Neutrophil (primary cell): Measurements from ENCODE around the gene RCE1.

ENCODE experiments used
- H3K27ac ChIP-seq: fragments of 200-600 bp; sonication (generic); 2 replicates; pipeline ENCODE4 v1.5.1; 2016; ENCODE audit warnings: mild to moderate bottlenecking, moderate library complexity
- H3K27me3 ChIP-seq: fragments of 200-600 bp; sonication (generic); 2 replicates; pipeline ENCODE4 v1.6.0; 2016; ENCODE audit warnings: mild to moderate bottlenecking
- H3K36me3 ChIP-seq: fragments of 200-600 bp; sonication (generic); 2 replicates; pipeline ENCODE4 v1.5.1; 2017
- H3K4me1 ChIP-seq, 2 experiments: fragments of 200-600 bp in 1 of 2; sonication (generic) in 1 of 2; 1 replicate in 1 of 2; 2 replicates in 1 of 2; pipeline versions ENCODE4 v1.5.1 to v1.6.1; 2013 to 2016; ENCODE audit warnings: low read depth in 1 of 2, low read length in 1 of 2, mild to moderate bottlenecking in 1 of 2, moderate library complexity in 1 of 2; ENCODE audit not compliant: control insufficient read depth in 1 of 2, insufficient read depth in 1 of 2
- H3K4me3 ChIP-seq, 2 experiments: fragments of 200-600 bp in 1 of 2; sonication (generic) in 1 of 2; 1 replicate in 1 of 2; 2 replicates in 1 of 2; pipeline ENCODE4 v1.5.1; 2013 to 2016; ENCODE audit warnings: low read depth in 1 of 2, low read length in 1 of 2, mild to moderate bottlenecking in 1 of 2, moderate library complexity in 1 of 2
- H3K9me3 ChIP-seq: fragments of 200-600 bp; sonication (generic); 2 replicates; pipeline ENCODE4 v1.5.1; 2016
- TF ChIP-seq, protein P1 (sequence below): fragments of 200-600 bp; sonication (generic); IDR thresholded peaks from 2 replicates; pipeline ENCODE4 v1.5.1; 2016; ENCODE audit warnings: antibody characterized with exemption

The RCE1 gene

DNA sequence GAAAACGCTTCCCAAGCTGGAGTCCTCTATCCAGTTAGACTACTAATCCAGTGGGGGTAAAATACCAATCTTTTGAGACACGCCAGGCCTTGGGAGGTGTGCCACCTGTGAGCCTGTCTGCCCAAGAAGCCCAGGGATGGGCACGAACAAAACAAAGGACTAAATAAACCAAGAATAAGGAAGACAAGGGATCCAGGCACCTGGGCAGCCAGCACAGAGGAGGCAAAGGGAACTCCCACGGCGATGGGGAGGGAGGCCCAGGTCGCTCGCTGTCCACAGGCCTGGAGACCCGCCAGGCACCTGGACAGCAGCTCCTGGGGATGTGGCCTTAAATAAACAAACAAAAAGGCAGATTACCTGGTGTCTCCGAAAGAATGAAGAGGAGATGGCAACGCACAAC lies 45.0 kb downstream of the RCE1 start:
- Histone ChIP-seq H3K27ac (no peak overlapping the region), H3K27me3 (peaks cover 8% of the 10 kb centered on the region), H3K4me3 (no peak overlapping the region), H3K9me3 (no peaks in the 10 kb centered on the region), H3K4me1 (no peaks in the 10 kb centered on the region), H3K36me3 (no peaks in the 10 kb centered on the region)
- TF ChIP-seq, protein P1, sequence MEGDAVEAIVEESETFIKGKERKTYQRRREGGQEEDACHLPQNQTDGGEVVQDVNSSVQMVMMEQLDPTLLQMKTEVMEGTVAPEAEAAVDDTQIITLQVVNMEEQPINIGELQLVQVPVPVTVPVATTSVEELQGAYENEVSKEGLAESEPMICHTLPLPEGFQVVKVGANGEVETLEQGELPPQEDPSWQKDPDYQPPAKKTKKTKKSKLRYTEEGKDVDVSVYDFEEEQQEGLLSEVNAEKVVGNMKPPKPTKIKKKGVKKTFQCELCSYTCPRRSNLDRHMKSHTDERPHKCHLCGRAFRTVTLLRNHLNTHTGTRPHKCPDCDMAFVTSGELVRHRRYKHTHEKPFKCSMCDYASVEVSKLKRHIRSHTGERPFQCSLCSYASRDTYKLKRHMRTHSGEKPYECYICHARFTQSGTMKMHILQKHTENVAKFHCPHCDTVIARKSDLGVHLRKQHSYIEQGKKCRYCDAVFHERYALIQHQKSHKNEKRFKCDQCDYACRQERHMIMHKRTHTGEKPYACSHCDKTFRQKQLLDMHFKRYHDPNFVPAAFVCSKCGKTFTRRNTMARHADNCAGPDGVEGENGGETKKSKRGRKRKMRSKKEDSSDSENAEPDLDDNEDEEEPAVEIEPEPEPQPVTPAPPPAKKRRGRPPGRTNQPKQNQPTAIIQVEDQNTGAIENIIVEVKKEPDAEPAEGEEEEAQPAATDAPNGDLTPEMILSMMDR = no peak

DNA sequence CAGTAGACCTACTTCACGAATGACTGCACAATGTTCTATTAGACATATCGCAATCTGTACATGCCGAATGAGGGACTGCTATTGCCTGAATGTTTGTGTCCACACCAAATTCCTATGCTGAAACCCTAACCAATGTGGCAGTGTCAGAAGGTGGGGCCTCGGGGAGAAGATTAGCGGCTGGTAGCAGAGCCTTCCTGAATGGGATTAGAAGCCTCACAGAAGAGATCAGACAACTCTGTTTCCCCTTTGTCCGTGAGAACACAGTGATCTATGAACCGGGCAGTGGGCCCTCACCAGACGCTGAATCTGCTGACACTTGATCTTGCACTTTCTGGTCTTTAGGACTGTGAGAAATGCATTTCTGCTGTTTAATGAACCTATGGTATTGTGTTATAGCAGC lies 46.7 kb downstream of the RCE1 start:
- no peak overlapping the region for H3K4me3 ChIP-seq
- TF ChIP-seq, protein P1 = no peak
- no peaks in the 10 kb centered on the region for H3K4me1 ChIP-seq
- H3K9me3 ChIP-seq = no peaks in the 10 kb centered on the region
- no peaks in the 10 kb centered on the region for H3K36me3 ChIP-seq
- peaks cover 12% of the 10 kb centered on the region for H3K27me3 ChIP-seq
- H3K27ac ChIP-seq = no peak overlapping the region

DNA sequence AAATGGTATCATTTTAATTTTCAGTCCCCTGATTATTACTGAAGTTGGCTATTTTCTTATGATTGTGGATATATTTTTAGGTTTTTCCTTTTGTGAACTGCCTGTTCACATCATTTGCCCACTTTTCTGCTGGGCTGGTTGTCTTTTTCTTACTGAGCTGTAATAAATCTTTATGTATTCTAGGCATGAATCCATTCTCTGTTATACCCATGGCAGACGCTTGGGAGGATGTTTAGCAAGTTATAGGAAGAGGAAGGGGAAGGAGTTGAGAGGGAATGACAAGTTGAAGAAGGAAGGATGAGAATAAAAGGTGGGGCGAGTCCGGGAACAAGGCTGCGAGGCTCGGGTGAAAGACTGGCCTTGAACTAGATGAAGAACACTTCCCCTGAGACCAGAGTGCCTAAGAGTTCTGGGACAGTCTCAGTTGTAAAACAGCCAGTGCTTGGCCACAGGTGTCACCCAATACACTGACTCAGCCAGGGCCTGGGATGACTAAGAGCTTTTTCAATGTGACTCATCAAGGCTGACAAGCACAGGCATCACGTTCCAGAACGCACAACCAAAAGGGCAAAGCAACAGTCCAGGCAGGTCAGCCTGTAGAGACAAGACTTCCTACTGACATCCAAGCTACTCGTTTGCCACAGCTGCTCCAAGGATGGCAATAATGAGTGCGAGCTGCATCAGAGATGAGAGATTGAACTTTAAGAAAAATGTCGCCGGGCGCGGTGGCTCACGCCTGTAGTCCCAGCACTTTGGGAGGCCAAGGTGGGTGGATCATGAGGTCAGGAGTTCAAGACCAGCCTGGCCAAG lies 48.8 kb downstream of the RCE1 start:
- H3K27me3 ChIP-seq = peaks cover 17% of the 10 kb centered on the region
- H3K4me3 ChIP-seq = no peak overlapping the region

DNA sequence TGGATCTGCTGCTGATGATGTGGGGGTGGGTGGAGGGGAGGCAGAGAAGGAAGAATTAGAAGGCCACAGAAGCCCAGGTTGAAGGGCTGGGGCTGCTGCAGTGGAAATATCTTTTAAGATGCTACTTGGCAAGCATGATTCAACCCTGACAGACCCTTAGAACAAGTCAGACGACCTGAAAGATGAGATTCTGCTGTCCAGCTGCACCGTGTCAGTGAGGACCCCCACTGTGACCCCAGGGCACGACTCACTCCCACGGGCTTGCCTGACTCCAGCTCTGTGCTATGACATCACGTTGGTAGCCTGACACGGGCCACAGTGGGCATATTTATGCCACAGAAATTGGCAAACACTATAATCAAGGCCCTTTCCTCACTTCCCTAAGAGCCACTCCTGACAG lies 49.7 kb downstream of the RCE1 start:
- peaks cover 22% of the 10 kb centered on the region for H3K27me3 ChIP-seq
- no peak overlapping the region for H3K4me3 ChIP-seq
- no peaks in the 10 kb centered on the region for H3K4me1 ChIP-seq
- no peak overlapping the region for H3K27ac ChIP-seq
- no peaks in the 10 kb centered on the region for H3K36me3 ChIP-seq
- TF ChIP-seq, protein P1 = no peak
- no peaks in the 10 kb centered on the region for H3K9me3 ChIP-seq

More for the DNA sequence above, 48.8 kb downstream of the RCE1 start:
- TF ChIP-seq, protein P1 = no peak
- Histone ChIP-seq H3K4me1 (no peaks in the 10 kb centered on the region), H3K9me3 (no peaks in the 10 kb centered on the region), H3K36me3 (no peaks in the 10 kb centered on the region), H3K27ac (no peak overlapping the region)

DNA sequence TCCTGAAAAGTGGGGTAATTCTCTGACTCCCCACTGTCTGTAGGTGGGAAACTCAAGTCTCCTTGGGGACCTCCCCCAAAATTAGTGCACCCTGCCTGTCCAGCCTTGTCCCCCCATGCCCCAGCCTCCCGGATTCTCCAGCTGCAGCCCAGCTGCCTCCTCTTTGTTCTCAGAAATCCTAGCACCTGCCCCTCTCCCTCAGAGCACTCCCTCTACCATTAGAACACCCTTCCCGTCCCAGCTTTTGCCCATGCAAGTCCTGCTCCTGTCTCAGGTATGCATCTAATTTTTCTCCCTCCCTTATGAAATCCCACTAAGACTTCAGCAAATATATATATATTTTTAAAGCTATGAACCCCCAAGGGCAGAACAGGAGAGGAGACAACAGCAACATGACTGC lies 50.9 kb downstream of the RCE1 start:
- no peaks in the 10 kb centered on the region for H3K4me1 ChIP-seq
- no peak overlapping the region for H3K4me3 ChIP-seq
- TF ChIP-seq, protein P1 = no peak
- no peaks in the 10 kb centered on the region for H3K9me3 ChIP-seq
- no peaks in the 10 kb centered on the region for H3K36me3 ChIP-seq
- peaks cover 22% of the 10 kb centered on the region for H3K27me3 ChIP-seq
- no peak overlapping the region for H3K27ac ChIP-seq
